LHCN-M2 (cell line): ENCODE measurements around the gene ATPAF2. TPM values are rescaled to one million over a fixed set of nuclear protein-coding genes. Genes with fewer than 3 reads are reported as not detected.
"Not testable (repeated sequence)": the region's sequence is repeated elsewhere in the genome, so short reads cannot be mapped to it uniquely, and the experiment has no call there.

Experiments
- DNase-seq: peaks from one replicate; pipeline ENCODE4 v3.0.0-alpha.2; 2012; ENCODE audit warnings: low read depth
- total RNA-seq: library from RNA; depleted of rRNA; stranded (reverse); fragments of >200 nt; gene quantifications from 2 replicates; pipeline ENCODE4 v1.2.3, GENCODE V29; 2014

The ATPAF2 gene
- total RNA-seq, 1 experiment from 2014 or later = 12.6 TPM

DNA sequence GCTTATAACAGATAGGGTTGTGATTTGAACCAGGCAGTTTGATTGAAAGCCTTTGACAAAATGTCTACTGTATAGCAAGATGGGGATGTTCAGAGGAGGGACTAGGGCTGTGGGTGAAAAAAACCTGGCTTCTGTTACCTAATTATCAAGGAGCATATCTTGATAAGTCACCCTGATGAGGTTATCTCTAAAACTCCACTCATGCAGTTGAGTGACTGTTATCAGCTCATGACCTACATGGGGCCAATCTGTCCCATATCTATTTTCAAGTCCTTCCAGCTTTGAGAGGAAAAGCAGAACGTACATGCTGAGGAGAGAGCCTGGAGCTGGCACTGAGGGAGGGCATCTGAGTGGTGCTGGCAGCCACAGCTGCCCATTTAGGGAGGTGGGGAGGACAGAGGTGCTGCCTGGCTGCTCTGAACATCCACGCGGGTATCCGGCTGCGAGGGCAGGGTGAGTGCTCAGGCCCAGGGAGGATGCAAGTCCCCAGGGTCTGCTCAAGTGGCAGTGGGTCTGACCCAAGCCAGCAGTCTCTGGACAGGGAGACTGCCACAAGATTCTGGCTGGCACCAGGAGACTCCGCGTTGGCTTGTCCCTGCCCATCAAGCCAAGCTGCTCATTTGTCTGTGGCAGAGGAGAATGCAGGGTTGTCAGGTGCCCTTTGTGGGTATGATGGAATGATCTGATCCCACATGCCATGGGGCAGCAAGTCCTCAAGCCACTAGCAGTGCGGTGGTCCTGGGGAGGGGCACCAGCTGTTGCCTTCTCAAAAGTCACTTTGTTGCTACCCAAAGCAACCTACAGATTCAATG lies 29.2 kb downstream of the ATPAF2 start:
- no peak for DNase-seq

DNA sequence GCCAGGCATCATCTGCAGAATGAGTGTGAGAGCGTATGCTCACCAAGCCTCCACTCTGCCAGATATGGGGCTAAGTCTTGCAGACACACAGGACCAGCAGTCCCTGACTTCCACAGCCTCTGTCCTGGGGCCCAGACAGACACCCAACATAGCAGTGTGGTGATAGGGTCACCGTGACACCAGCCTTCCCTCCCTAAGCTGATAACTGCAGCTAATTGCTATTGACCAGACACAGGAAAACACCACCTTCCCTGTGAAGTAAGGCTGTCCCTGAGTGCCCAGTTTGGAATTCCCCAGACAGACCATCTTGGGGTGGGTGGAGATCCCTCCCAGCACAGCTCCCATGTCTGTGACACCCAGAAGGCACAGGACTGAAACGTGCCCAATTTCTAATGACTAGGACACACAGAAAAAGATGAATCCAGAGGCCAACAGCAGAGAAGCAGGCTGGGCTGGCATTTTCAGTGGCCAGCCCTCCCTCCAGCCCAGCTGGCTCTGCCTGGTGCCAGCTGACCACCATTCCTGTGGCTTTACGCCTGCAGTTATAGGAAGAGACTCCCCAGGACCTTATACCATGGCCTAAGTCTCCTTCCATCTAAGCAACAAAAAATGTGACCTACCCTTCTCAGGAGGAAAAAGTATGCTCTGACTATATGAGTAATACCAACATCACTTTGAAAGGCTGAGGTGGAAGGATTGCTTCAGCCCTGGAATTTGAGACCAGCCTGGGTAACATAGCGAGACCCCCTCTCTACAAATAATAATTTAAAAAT lies 30.3 kb downstream of the ATPAF2 start:
- DNase-seq = peak; percentile 89

DNA sequence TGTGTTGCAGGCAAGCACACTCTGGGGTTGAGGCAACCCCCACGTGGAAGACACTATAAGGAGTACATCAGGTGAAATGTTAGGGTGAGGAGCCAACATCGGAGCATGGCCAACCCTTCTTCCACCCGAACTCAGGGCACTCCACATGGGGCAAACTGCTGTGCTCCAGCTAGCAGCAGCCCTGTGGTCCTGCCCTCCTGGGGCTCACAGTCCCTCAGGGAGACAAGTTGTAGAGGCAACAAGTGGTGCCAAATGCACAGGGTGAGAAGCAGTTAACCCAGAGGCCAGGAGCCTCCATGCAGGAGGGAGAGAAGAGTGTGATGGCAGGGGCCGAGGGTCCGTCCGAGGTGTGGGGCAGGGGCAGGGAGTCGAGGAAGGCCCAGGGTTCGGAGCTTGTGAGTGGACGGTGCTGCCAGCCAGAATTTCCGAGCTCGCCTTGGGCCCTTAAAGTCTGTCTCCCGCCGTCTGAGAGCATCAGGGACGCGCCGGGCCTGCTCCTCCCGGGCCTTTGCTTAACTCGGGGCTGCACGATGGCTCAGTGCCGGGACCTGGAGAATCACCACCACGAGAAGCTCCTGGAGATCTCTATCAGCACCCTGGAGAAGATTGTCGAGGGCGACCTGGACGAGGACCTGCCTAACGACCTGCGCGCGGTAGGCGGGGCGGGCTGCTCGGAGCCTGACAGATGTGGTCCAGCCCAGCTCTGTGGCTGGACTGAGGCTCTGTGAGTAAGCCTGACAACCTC lies 32.3 kb downstream of the ATPAF2 start:
- no peak for DNase-seq

GRCh38 chr17:18005496-18005895 lies 33.5 kb downstream of the ATPAF2 start:
- DNase-seq = no peak

DNA sequence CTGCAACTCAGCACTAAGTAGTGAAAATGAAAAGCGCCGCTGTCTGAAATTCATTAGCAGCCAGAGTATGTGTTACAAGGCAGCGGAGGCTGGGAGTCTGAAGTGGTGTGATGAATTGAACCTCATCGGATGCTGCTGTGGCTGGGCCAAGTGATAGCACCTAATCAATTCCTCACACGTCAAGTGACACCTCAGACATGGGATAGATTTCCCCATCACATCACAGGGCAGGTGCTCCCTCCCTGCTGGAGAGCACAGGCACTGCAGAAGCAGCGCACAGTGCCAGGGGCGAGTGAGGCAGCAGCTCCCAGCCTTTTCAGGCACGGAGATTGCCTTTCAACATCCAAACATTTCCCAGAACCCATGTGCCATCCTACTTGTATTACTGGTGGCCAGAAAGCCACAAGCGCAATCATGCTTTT lies 34.1 kb downstream of the ATPAF2 start:
- no peak for DNase-seq

DNA sequence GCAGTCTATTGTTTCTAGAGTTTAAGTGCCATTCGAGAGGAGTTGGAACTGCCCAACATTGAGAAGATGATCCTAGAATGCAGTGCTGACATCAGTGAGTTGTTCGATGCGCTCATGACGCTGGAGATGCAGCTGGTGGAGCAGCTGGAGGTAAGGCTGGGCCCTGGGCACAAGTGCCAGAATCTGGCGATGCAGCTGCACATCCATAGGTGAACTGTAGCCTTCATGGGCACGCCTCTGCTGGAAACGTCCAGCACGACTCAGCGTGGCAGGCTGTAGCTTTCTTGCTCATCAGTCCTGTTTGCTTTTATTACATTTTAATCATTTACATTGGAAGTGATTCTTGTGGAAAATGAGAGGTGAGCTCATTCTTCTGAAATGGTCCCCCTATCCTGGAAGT lies 34.6 kb downstream of the ATPAF2 start:
- DNase-seq = peak; percentile 19

DNA sequence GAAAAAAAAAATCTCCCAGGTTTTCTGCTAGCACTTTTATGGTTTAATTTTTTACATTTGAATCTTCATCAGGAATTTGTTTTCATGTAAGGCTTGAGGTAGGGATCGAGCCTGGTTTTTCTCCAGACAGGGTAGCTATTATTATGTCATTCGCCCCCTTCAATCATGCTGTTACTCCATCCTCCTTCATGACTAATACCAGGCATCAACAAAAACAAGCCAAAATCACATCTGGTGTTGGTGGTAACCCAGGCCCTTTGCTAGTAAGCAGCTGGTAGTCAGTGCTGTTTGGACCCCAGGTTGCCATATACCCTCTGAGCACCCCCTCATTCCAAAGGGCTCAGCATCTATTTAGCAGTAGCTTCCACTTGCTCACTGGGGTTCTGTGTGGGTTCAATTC lies 36.8 kb downstream of the ATPAF2 start:
- DNase-seq = peak; percentile 52

GRCh38 chr17:18000030-18000408 lies 38.9 kb downstream of the ATPAF2 start:
- no peak for DNase-seq

- DNase-seq = peak; percentile 23
Observed at GRCh38 chr17:17999364-18000029, 39.5 kb downstream of the ATPAF2 start.

GRCh38 chr17:17998934-17999333 lies 40.0 kb downstream of the ATPAF2 start:
- DNase-seq = no peak

GRCh38 chr17:17995887-17996286 lies 43.1 kb downstream of the ATPAF2 start:
- DNase-seq = not testable (repeated sequence)

GRCh38 chr17:17994271-17995069 lies 44.5 kb downstream of the ATPAF2 start:
- DNase-seq = peak; percentile 15

DNA sequence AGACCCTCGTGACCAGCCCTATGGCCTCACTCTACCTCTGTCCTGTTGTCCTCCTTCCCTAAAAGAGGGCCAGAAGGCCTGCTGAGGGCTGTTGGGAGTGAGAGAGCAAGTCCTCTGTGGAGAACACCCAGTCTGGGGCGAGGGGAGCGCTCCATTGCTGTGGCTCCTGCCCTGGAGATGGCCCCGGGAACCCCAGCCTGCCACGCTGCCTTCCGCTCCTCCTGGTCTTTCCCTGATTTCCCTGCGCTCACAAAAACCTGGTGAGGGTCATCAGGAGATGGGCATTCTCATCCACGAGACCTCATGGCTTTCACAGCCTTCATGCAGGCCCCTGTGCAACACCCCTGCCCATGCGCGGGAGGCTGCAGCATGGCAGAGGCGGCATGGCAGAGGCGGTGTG lies 45.1 kb downstream of the ATPAF2 start:
- no peak for DNase-seq

GRCh38 chr17:17993366-17993765 lies 45.6 kb downstream of the ATPAF2 start:
- peak; percentile 46 for DNase-seq

- DNase-seq = peak; percentile 26
Observed at GRCh38 chr17:17990282-17990681, 48.7 kb downstream of the ATPAF2 start.

DNA sequence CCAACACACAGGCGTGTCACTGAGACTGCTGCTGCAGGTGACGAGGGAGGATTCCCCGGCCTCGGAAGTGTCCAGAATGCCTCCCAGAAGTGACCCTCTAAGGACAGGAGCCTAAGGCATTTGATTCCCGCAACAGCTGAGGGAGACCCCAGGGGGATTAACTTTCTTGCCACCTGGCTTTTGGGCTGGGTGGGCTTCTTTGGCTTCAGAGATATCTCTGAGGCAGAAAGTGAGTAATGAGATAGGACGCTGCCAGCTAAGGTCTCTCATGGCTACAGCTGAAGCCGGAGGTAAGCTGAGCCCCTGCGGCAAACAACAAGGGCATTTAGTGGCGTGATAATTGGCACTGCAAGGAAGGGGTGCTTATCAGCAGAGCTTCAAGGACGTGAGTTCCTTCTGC lies 49.4 kb downstream of the ATPAF2 start:
- no peak for DNase-seq

DNA sequence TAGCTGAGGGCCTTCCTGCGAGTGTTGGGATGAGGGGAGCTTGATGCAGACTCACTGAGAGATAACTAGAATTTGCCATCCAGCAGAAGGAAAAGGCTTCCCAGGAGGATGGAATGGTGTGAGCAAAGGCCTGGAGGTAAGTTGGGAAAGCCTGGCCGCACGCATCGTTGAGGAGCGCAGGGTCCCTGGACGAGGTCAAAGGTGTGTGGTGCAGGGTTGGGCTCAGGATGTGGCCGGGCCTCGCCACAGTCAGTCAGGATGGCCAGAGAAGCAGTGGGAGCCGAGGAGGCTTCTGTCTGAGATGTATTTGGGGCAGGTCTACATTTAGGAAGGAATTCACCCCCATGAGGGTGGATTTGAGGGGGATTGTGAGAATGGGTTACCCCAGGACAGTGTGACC lies 49.9 kb downstream of the ATPAF2 start:
- DNase-seq = no peak

- peak; percentile 73 for DNase-seq
Observed at GRCh38 chr17:17988427-17988945, 50.5 kb downstream of the ATPAF2 start.

- DNase-seq = no peak
Observed at GRCh38 chr17:17987901-17988300, 51.1 kb downstream of the ATPAF2 start.

DNA sequence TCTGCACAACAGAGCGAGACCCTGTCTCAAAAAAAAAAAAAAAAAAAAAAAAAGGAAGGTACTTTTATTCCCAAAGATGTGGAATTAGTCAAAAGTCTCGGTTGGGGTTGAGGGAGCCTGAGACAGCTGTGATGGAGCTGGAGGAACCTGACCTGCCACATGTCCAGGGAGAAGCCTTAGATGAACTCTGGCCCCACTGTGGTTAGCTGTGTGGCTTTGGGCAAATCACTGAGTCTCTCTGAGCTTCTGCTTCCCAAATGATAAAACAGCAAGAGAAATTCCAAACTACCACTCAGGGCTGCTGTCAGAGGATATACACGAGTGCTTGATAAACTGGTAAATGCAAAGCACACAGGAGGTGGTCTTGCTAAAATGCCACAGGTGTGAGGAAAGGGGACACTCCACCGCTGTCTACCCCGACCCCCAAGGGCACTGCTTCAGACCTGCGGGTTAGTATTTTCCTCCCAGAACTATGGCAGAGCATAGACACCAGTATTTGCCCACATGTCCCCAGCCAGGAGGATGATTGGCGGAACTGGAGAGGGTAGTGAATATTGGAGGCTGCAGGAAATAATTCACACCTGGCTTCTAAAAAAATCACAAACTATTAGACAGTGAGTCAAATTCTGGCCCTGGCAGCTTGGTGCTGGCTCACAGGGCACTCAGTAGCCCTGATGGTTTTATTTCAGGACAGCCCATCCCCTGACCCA lies 51.6 kb downstream of the ATPAF2 start:
- DNase-seq = no peak
